Thoracic aorta (tissue), 2 donors: ENCODE results near the gene UBE2V1. TPM values are rescaled to one million over a fixed set of nuclear protein-coding genes. Genes with fewer than 3 reads are reported as not detected.

Experiments
- ATAC-seq: fragments of 150-250 bp; one replicate; pipeline ENCODE4 v1.8.0; 2017; ENCODE audit warnings: low read depth; ENCODE audit not compliant: insufficient number of reproducible peaks, low FRiP score
- DNase-seq: peaks from one replicate; pipeline ENCODE4 v3.0.0-alpha.2; 2020; ENCODE audit warnings: low spot score
- H3K27ac ChIP-seq, 2 donors: fragments of 200-600 bp; sonication (generic); 1 replicate in 1 of 2; 2 replicates in 1 of 2; pipeline ENCODE4 v1.5.1; 2016; ENCODE audit warnings: mild to moderate bottlenecking in 2 of 2, moderate library complexity in 2 of 2
- H3K27me3 ChIP-seq: fragments of 200-600 bp; sonication (generic); replicated peaks from 2 replicates; pipeline ENCODE4 v1.6.0; 2016; ENCODE audit warnings: mild to moderate bottlenecking; ENCODE audit not compliant: insufficient read depth
- H3K36me3 ChIP-seq: fragments of 200-600 bp; sonication (generic); one replicate; pipeline ENCODE4 v1.5.1; 2016
- H3K4me1 ChIP-seq, 2 donors: fragments of 200-600 bp; sonication (generic); 1 replicate in 1 of 2; 2 replicates in 1 of 2; pipeline versions ENCODE4 v1.5.1 to v1.6.0; 2016; ENCODE audit warnings: low read depth in 2 of 2, mild to moderate bottlenecking in 1 of 2; ENCODE audit not compliant: control insufficient read depth in 1 of 2
- H3K4me3 ChIP-seq: fragments of 200-600 bp; sonication (generic); 2 replicates; pipeline ENCODE4 v1.5.1; 2016; ENCODE audit warnings: mild to moderate bottlenecking
- H3K9me3 ChIP-seq: fragments of 200-600 bp; sonication (generic); 2 replicates; pipeline ENCODE4 v1.5.1; 2016
- total RNA-seq, 2 donors: library from RNA; depleted of rRNA; stranded (reverse); fragments of >200 nt; gene quantifications; one replicate each; pipeline versions ENCODE4 v1.1.0 to v1.2.3, GENCODE V29; 2016
- TF ChIP-seq, protein P1 (sequence below): fragments of 200-600 bp; sonication (generic); IDR thresholded peaks from one replicate; pipeline ENCODE4 v1.5.1; 2019; ENCODE audit warnings: antibody characterized with exemption

Gene UBE2V1
- total RNA-seq, 2 donors from 2014 or later, result 91.7 to 98.4 TPM

- H3K4me3 ChIP-seq, result no peak overlapping the region
- no peak overlapping the region for H3K27ac ChIP-seq
- peaks cover 11% of the 10 kb centered on the region for H3K36me3 ChIP-seq
- DNase-seq, result no peak
- ATAC-seq, result no peak
- H3K9me3 ChIP-seq, result no peaks in the 10 kb centered on the region
- TF ChIP-seq, protein P1, sequence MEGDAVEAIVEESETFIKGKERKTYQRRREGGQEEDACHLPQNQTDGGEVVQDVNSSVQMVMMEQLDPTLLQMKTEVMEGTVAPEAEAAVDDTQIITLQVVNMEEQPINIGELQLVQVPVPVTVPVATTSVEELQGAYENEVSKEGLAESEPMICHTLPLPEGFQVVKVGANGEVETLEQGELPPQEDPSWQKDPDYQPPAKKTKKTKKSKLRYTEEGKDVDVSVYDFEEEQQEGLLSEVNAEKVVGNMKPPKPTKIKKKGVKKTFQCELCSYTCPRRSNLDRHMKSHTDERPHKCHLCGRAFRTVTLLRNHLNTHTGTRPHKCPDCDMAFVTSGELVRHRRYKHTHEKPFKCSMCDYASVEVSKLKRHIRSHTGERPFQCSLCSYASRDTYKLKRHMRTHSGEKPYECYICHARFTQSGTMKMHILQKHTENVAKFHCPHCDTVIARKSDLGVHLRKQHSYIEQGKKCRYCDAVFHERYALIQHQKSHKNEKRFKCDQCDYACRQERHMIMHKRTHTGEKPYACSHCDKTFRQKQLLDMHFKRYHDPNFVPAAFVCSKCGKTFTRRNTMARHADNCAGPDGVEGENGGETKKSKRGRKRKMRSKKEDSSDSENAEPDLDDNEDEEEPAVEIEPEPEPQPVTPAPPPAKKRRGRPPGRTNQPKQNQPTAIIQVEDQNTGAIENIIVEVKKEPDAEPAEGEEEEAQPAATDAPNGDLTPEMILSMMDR, result no peak
- no peaks in the 10 kb centered on the region for H3K27me3 ChIP-seq
- H3K4me1 ChIP-seq, result peaks cover 25 to 47% of the 10 kb centered on the region in 2 donors
Measured at GRCh38 chr20:50097843-50098242, 15.1 kb downstream of the UBE2V1 start.

DNA sequence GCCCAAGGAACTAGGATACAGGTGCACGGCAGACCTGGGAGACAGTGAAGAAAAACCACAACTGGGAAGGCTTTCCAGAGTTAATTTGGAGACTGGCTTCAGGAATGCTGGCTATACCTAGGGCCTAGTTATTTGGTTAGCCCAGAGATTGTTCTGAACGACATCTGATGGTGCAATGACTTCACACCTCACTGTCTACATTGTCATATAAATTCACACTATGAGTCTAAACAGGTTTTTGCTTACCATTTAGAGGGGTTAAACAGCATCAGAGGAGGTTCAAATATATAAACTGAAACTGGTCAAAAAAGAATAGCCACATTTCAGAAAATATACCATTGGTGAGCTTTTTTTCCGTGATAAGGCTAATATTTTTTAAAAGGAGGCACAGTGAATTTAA, 16.7 kb downstream of the UBE2V1 start:
- Histone ChIP-seq H3K9me3 (no peaks in the 10 kb centered on the region), H3K4me3 (no peak overlapping the region), H3K4me1 (peaks cover 19 to 41% of the 10 kb centered on the region in 2 donors), H3K27me3 (no peaks in the 10 kb centered on the region), H3K36me3 (peaks cover 11% of the 10 kb centered on the region), H3K27ac (no peak overlapping the region)
- no peak for DNase-seq
- no peak for ATAC-seq
- TF ChIP-seq, protein P1, result no peak

GRCh38 chr20:50095476-50096078, 17.4 kb downstream of the UBE2V1 start:
- H3K4me3 ChIP-seq, result no peak overlapping the region
- no peaks in the 10 kb centered on the region for H3K9me3 ChIP-seq
- TF ChIP-seq, protein P1, result no peak
- H3K27me3 ChIP-seq, result no peaks in the 10 kb centered on the region
- H3K27ac ChIP-seq, result no peak overlapping the region
- no peak for DNase-seq
- H3K4me1 ChIP-seq, result peaks cover 13 to 35% of the 10 kb centered on the region in 2 donors
- H3K36me3 ChIP-seq, result peaks cover 11% of the 10 kb centered on the region
- no peak for ATAC-seq

GRCh38 chr20:50094522-50094921, 18.4 kb downstream of the UBE2V1 start:
- DNase-seq, result no peak
- Histone ChIP-seq H3K4me1 (peaks cover 3 to 24% of the 10 kb centered on the region in 2 donors), H3K36me3 (peaks cover 11% of the 10 kb centered on the region), H3K27me3 (no peaks in the 10 kb centered on the region), H3K9me3 (no peaks in the 10 kb centered on the region), H3K4me3 (no peak overlapping the region), H3K27ac (no peak overlapping the region)
- ATAC-seq, result no peak
- TF ChIP-seq, protein P1, result no peak

DNA sequence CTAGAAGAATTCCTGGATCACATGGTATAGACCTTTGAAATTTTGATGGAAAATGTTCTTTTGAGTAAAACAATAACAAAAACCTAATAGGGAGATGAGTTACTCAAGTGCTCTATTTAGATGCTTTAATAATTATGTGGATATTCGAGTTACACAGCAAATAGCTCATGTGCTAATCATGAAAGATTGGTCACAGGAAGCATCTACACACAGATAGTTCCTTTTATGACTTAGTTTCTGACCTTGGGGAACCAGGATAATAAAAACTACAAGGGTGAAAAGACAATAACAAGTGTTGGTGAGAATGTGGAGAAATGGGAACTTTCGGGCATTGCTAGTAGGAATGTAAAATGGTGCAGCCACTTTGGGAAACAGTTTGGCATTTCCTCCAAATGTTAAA, 19.7 kb downstream of the UBE2V1 start:
- Histone ChIP-seq H3K4me1 (peaks cover 3 to 11% of the 10 kb centered on the region in 2 donors), H3K27ac (no peak overlapping the region), H3K4me3 (no peak overlapping the region), H3K27me3 (no peaks in the 10 kb centered on the region), H3K9me3 (no peaks in the 10 kb centered on the region), H3K36me3 (peaks cover 11% of the 10 kb centered on the region)
- TF ChIP-seq, protein P1, result no peak
- no peak for DNase-seq
- ATAC-seq, result no peak
